Measurements from ENCODE around the gene DAND5. TPM values are rescaled to one million over a fixed set of nuclear protein-coding genes. Genes with fewer than 3 reads are reported as not detected.
A peak's percentile ranks its signal among the peaks of the same experiment; 100 is the strongest.

Gene DAND5
- total and polyA plus RNA-seq, 5 donors from 2014 or later: not detected

GRCh38 chr19:12933287-12934072 is 35.9 kb upstream of the DAND5 start, which contains the start of gene FARSA:
TSS of gene FARSA (minus strand) at chr19:12933711. CDS start at chr19:12933696, 15 bp downstream.
- H3K4me1 Mint-ChIP-seq: peaks cover 0 to 50% (median 22%) of the 10 kb centered on the region in 4 donors
- DNase-seq (peak; percentile 83 to 94 (median 85)), ATAC-seq (ENCODE audit: low read depth in 2 of 2) (peak; percentile 54 to 60)
- no peaks in the 10 kb centered on the region for H3K9me3 Mint-ChIP-seq
- no peaks in the 10 kb centered on the region for H3K27me3 Mint-ChIP-seq
- H3K27ac ChIP-seq (ENCODE audit: insufficient read depth, low read length, poor library complexity, severe bottlenecking): peak within 1 kb of the TSS; percentile 70
- H3K4me3 ChIP-seq (ENCODE audit: low read depth, low read length): peak within 1 kb of the TSS; percentile 79
- no peaks in the 10 kb centered on the region for H3K9me3 ChIP-seq (ENCODE audit: control insufficient read depth in 2 of 2, low read length in 2 of 2)
- peak within 1 kb of the TSS; percentile 76 to 99 (median 95) for H3K27ac Mint-ChIP-seq
- H3K36me3 Mint-ChIP-seq: peaks cover 8% of the 10 kb centered on the region
- H3K4me3 Mint-ChIP-seq: peak within 1 kb of the TSS; percentile 93 to 99 (median 95)
- H3K27me3 ChIP-seq (ENCODE audit: control insufficient read depth, insufficient read depth, low read length): no peaks in the 10 kb centered on the region
- H3K4me1 ChIP-seq (ENCODE audit: control insufficient read depth, insufficient read depth, low read length, poor library complexity, severe bottlenecking): peaks cover 32% of the 10 kb centered on the region
- H3K36me3 ChIP-seq (ENCODE audit: control insufficient read depth, insufficient read depth, low read length): peaks cover 16% of the 10 kb centered on the region

- H3K36me3 ChIP-seq (ENCODE audit: control insufficient read depth, insufficient read depth, low read length): peaks cover 7% of the 10 kb centered on the region
- Mint-ChIP-seq H3K4me3 (peak overlapping the region in 3 of 4 donors; percentile 12 to 43 (median 26)), H3K27ac (no peak overlapping the region), H3K9me3 (peaks cover 0 to 2% (median 0%) of the 10 kb centered on the region in 7 donors), H3K27me3 (no peaks in the 10 kb centered on the region), H3K36me3 (peaks cover 13% of the 10 kb centered on the region), H3K4me1 (peaks cover 0 to 61% (median 33%) of the 10 kb centered on the region in 4 donors)
- H3K4me3 ChIP-seq (ENCODE audit: low read depth, low read length): no peak overlapping the region
- no peak overlapping the region for H3K27ac ChIP-seq (ENCODE audit: insufficient read depth, low read length, poor library complexity, severe bottlenecking)
- H3K4me1 ChIP-seq (ENCODE audit: control insufficient read depth, insufficient read depth, low read length, poor library complexity, severe bottlenecking): peaks cover 46% of the 10 kb centered on the region
- no peak for ATAC-seq (ENCODE audit: low read depth in 2 of 2)
- H3K27me3 ChIP-seq (ENCODE audit: control insufficient read depth, insufficient read depth, low read length): no peaks in the 10 kb centered on the region
- DNase-seq: no peak
- H3K9me3 ChIP-seq (ENCODE audit: control insufficient read depth in 2 of 2, low read length in 2 of 2): no peaks in the 10 kb centered on the region
Observed at GRCh38 chr19:12935071-12935470, 34.3 kb upstream of the DAND5 start.

GRCh38 chr19:12936582-12936981 is 32.8 kb upstream of the DAND5 start:
- Histone ChIP-seq H3K4me3 (ENCODE audit: low read depth, low read length) (no peak overlapping the region), H3K27ac (ENCODE audit: insufficient read depth, low read length, poor library complexity, severe bottlenecking) (no peak overlapping the region), H3K9me3 (ENCODE audit: control insufficient read depth in 2 of 2, low read length in 2 of 2) (no peaks in the 10 kb centered on the region), H3K4me1 (ENCODE audit: control insufficient read depth, insufficient read depth, low read length, poor library complexity, severe bottlenecking) (peaks cover 58% of the 10 kb centered on the region), H3K27me3 (ENCODE audit: control insufficient read depth, insufficient read depth, low read length) (no peaks in the 10 kb centered on the region), H3K36me3 (ENCODE audit: control insufficient read depth, insufficient read depth, low read length) (peaks cover 21% of the 10 kb centered on the region)
- peaks cover 0 to 70% (median 40%) of the 10 kb centered on the region in 4 donors for H3K4me1 Mint-ChIP-seq
- H3K27ac Mint-ChIP-seq: no peak overlapping the region
- H3K27me3 Mint-ChIP-seq: no peaks in the 10 kb centered on the region
- no peak for ATAC-seq (ENCODE audit: low read depth in 2 of 2)
- H3K36me3 Mint-ChIP-seq: peaks cover 21% of the 10 kb centered on the region
- peak overlapping the region; percentile 12 to 60 (median 33) for H3K4me3 Mint-ChIP-seq
- peak in 1 of 3 donors; percentile 38 for DNase-seq
- peaks cover 0 to 2% (median 0%) of the 10 kb centered on the region in 7 donors for H3K9me3 Mint-ChIP-seq

- ATAC-seq (ENCODE audit: low read depth in 2 of 2) (no peak), DNase-seq (no peak)
- Mint-ChIP-seq H3K27me3 (no peaks in the 10 kb centered on the region), H3K4me3 (peak overlapping the region; percentile 92 to 99 (median 98)), H3K27ac (peak overlapping the region; percentile 48 to 98 (median 96)), H3K4me1 (peaks cover 0 to 72% (median 38%) of the 10 kb centered on the region in 4 donors), H3K9me3 (peaks cover 0 to 2% (median 0%) of the 10 kb centered on the region in 7 donors), H3K36me3 (peaks cover 21% of the 10 kb centered on the region)
- H3K27ac ChIP-seq (ENCODE audit: insufficient read depth, low read length, poor library complexity, severe bottlenecking): peak overlapping the region; percentile 84
- H3K36me3 ChIP-seq (ENCODE audit: control insufficient read depth, insufficient read depth, low read length): peaks cover 28% of the 10 kb centered on the region
- H3K4me1 ChIP-seq (ENCODE audit: control insufficient read depth, insufficient read depth, low read length, poor library complexity, severe bottlenecking): peaks cover 55% of the 10 kb centered on the region
- no peaks in the 10 kb centered on the region for H3K27me3 ChIP-seq (ENCODE audit: control insufficient read depth, insufficient read depth, low read length)
- H3K4me3 ChIP-seq (ENCODE audit: low read depth, low read length): peak overlapping the region; percentile 41
- H3K9me3 ChIP-seq (ENCODE audit: control insufficient read depth in 2 of 2, low read length in 2 of 2): no peaks in the 10 kb centered on the region
Observed at GRCh38 chr19:12937093-12937926, 32.1 kb upstream of the DAND5 start.

- Mint-ChIP-seq H3K4me3 (peak within 1 kb of the TSS; percentile 92 to 99 (median 98)), H3K4me1 (peaks cover 0 to 70% (median 31%) of the 10 kb centered on the region in 4 donors), H3K27me3 (no peaks in the 10 kb centered on the region), H3K36me3 (peaks cover 18% of the 10 kb centered on the region), H3K9me3 (peaks cover 0 to 2% (median 0%) of the 10 kb centered on the region in 7 donors), H3K27ac (peak within 1 kb of the TSS; percentile 96 to 98 (median 97))
- peak within 1 kb of the TSS; percentile 84 for H3K27ac ChIP-seq (ENCODE audit: insufficient read depth, low read length, poor library complexity, severe bottlenecking)
- H3K4me1 ChIP-seq (ENCODE audit: control insufficient read depth, insufficient read depth, low read length, poor library complexity, severe bottlenecking): peaks cover 48% of the 10 kb centered on the region
- no peaks in the 10 kb centered on the region for H3K9me3 ChIP-seq (ENCODE audit: control insufficient read depth in 2 of 2, low read length in 2 of 2)
- H3K27me3 ChIP-seq (ENCODE audit: control insufficient read depth, insufficient read depth, low read length): no peaks in the 10 kb centered on the region
- DNase-seq (peak; percentile 99 to 100 (median 100)), ATAC-seq (ENCODE audit: low read depth in 2 of 2) (peak; percentile 92 to 95)
- peaks cover 35% of the 10 kb centered on the region for H3K36me3 ChIP-seq (ENCODE audit: control insufficient read depth, insufficient read depth, low read length)
- H3K4me3 ChIP-seq (ENCODE audit: low read depth, low read length): peak within 1 kb of the TSS; percentile 95
Observed at GRCh38 chr19:12937927-12938778, 31.2 kb upstream of the DAND5 start, which contains the start of gene CALR. TSS of gene CALR (plus strand) at chr19:12938609. CDS start at chr19:12938680, 71 bp downstream.

GRCh38 chr19:12938779-12939601 is 30.4 kb upstream of the DAND5 start:
- DNase-seq (peak in 1 of 3 donors; percentile 56), ATAC-seq (ENCODE audit: low read depth in 2 of 2) (no peak)
- H3K4me1 ChIP-seq (ENCODE audit: control insufficient read depth, insufficient read depth, low read length, poor library complexity, severe bottlenecking): peaks cover 48% of the 10 kb centered on the region

More at GRCh38 chr19:12938779-12939601, 30.4 kb upstream of the DAND5 start:
- Histone ChIP-seq H3K27me3 (ENCODE audit: control insufficient read depth, insufficient read depth, low read length) (no peaks in the 10 kb centered on the region), H3K27ac (ENCODE audit: insufficient read depth, low read length, poor library complexity, severe bottlenecking) (peak overlapping the region; percentile 84), H3K36me3 (ENCODE audit: control insufficient read depth, insufficient read depth, low read length) (peaks cover 43% of the 10 kb centered on the region), H3K9me3 (ENCODE audit: control insufficient read depth in 2 of 2, low read length in 2 of 2) (no peaks in the 10 kb centered on the region), H3K4me3 (ENCODE audit: low read depth, low read length) (peak overlapping the region; percentile 95)
- Mint-ChIP-seq H3K4me3 (peak overlapping the region; percentile 92 to 99 (median 98)), H3K9me3 (peaks cover 0 to 2% (median 0%) of the 10 kb centered on the region in 7 donors), H3K36me3 (peaks cover 23% of the 10 kb centered on the region), H3K27ac (peak overlapping the region; percentile 96 to 98 (median 97)), H3K27me3 (no peaks in the 10 kb centered on the region), H3K4me1 (peaks cover 0 to 69% (median 33%) of the 10 kb centered on the region in 4 donors)
